Mucosa of rectum (tissue), 2 donors: ENCODE results near the gene RNF144A.
"Not testable (repeated sequence)": the region's sequence is repeated elsewhere in the genome, so short reads cannot be mapped to it uniquely, and the experiment has no call there.

ENCODE experiments used
- H3K27ac ChIP-seq, 2 donors: one replicate each; pipeline ENCODE4 v1.7.0; 2013; ENCODE audit warnings: inconsistent platforms in 2 of 2, low read depth in 2 of 2, low read length in 2 of 2
- H3K27me3 ChIP-seq, 2 donors: one replicate each; pipeline ENCODE4 v1.7.0; 2013; ENCODE audit warnings: low read length in 2 of 2; ENCODE audit not compliant: control insufficient read depth in 2 of 2, insufficient read depth in 2 of 2
- H3K36me3 ChIP-seq, 2 donors: one replicate each; pipeline ENCODE4 v1.7.0; 2013; ENCODE audit warnings: low read length in 2 of 2; ENCODE audit not compliant: control insufficient read depth in 2 of 2, insufficient read depth in 2 of 2
- H3K4me1 ChIP-seq, 2 donors: one replicate each; pipeline ENCODE4 v1.7.0; 2013; ENCODE audit warnings: low read length in 2 of 2, mild to moderate bottlenecking in 1 of 2; ENCODE audit not compliant: control insufficient read depth in 2 of 2, insufficient read depth in 2 of 2
- H3K4me3 ChIP-seq, 2 donors: one replicate each; pipeline ENCODE4 v1.7.0; 2013; ENCODE audit warnings: low read length in 2 of 2
- H3K9ac ChIP-seq, 2 donors: one replicate each; pipeline ENCODE4 v1.7.0; 2013; ENCODE audit warnings: low read length in 2 of 2, low read depth in 1 of 2, mild to moderate bottlenecking in 1 of 2
- H3K9me3 ChIP-seq, 2 donors: one replicate each; pipeline ENCODE4 v1.7.0; 2013; ENCODE audit warnings: low read length in 2 of 2; ENCODE audit not compliant: control insufficient read depth in 2 of 2
- donor health status: healthy.
- donor health status: Normal muscosa, but diverticular disease.

RNF144A gene

DNA sequence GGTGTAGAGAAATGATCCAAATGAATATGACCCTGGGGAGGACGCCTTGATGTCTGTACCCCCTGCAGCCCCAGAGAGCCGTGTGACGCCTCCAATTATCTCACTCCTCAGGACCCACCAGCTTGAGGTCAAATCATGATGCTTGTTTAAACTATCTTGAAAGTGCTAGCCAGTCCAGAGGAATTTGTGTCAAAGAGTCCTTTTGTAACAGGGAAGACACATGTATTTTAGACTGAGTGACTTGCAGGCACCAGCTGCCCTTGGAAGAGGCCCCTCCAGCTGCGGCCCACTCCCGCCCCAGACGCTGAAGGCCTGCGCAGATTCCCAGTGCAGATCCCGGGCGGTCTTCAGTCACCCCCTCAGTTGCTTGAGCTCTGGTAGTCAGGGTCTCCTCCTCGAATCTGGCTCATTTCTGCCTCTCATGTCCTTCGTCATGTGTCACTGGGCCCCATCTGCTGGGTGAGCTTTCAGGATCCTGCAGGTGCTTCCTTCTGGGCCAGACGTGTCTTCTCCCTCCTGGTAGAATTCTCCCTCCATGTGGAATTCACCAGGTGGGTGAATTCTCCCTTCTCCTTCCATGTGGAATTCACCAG, 77.4 kb downstream of the RNF144A start:
- no peak overlapping the region for H3K9ac ChIP-seq
- no peaks in the 10 kb centered on the region for H3K4me1 ChIP-seq
- H3K27me3 ChIP-seq, result no peaks in the 10 kb centered on the region
- no peak overlapping the region for H3K4me3 ChIP-seq
- H3K36me3 ChIP-seq, result no peaks in the 10 kb centered on the region
- H3K27ac ChIP-seq, result no peak overlapping the region
- H3K9me3 ChIP-seq, result no peaks in the 10 kb centered on the region

DNA sequence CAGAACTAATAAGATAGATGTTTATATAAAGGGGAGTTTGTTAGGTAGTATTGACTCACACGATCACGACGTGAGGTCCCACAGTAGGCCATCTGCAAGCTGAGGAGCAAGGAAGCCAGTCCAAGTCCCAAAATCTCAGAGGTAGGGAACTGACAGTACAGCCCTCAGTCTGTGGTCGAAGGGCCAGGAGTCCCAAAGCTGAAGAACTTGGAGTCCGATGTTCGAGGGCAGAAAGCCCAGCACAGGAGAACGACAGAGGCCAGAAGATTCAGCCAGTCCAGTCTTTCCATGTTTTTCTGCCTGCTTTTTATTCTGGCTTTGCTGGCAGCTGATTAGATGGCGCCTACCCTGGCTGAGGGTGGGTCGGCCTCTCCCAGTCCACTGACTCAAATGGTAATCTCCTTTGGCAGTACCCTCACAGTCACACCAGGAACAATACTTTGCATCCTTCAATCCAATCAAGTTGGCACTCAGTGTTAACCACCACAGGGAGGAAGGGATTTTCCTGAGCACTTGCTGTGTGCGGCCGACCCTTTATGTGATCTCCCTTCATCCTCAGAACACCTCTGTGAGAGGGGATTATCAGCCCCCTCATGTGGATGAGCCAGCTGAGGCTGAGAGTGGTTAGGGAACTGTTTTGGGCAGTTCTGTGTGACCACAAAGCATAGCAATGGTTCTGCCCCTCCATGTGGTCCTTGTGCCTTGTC, 78.3 kb downstream of the RNF144A start:
- no peaks in the 10 kb centered on the region for H3K4me1 ChIP-seq
- H3K9me3 ChIP-seq, result no peaks in the 10 kb centered on the region
- no peaks in the 10 kb centered on the region for H3K27me3 ChIP-seq
- no peak overlapping the region for H3K4me3 ChIP-seq
- no peak overlapping the region for H3K27ac ChIP-seq
- H3K9ac ChIP-seq, result no peak overlapping the region
- H3K36me3 ChIP-seq, result no peaks in the 10 kb centered on the region

DNA sequence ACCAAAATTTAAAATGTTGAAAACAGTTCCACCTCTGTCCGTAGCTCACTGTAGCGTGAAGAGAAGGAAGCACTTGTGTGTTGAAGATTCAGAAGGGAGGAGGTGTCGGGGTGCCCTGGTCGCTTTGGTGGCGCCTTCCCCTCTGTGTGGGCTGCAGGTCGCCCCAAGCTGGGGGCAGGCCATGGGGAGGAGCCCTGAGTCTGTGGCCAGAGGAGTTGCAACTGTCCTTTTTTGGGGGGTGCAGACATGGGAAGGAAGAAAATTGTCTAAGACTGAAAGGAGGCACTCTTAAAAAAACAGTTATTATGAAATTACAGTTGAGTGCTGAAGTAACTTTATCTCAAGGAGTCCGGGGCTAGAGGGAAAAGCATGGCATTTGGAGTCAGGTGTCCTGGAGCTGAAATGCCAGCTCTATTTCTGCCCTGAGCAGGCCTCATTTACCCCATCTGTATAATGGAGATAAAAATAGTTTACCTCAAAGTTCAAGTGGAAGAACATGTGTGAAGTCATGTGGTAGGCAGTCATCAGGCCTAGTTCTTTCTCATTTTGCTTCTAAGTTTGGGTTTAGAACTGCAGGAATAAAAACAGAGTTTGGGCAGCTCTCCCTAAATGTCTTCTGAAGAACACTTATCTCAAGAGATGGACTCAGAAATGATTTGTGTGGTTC, 82.1 kb downstream of the RNF144A start:
- Histone ChIP-seq H3K4me3 (no peak overlapping the region), H3K36me3 (no peaks in the 10 kb centered on the region), H3K27ac (no peak overlapping the region), H3K9ac (no peak overlapping the region), H3K27me3 (no peaks in the 10 kb centered on the region), H3K4me1 (peaks cover 0 to 3% of the 10 kb centered on the region in 2 donors), H3K9me3 (no peaks in the 10 kb centered on the region)

GRCh38 chr2:7001395-7001794, 84.2 kb downstream of the RNF144A start:
- not testable (repeated sequence) for H3K27me3 ChIP-seq, H3K4me1 ChIP-seq, H3K9me3 ChIP-seq, H3K36me3 ChIP-seq, H3K4me3 ChIP-seq, H3K9ac ChIP-seq, H3K27ac ChIP-seq

DNA sequence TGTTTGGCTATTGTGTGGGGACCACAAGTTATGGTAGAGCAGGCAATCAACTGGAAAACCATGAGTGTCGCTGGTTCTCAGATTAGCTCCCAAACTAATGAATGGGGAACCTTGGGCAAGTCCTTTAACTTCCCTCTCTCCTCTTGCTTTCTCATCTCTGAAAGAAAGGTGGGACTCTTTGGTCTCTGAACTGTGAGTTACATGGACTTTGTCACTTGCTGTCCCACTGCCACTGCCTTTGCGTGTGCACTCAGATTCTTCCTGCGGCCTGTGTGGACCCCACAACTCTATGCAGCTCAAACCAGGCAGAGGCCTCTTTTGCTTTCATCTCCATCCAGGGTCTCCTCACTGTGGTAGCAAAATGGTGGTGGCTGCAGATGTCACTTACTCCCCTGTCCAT, 86.7 kb downstream of the RNF144A start:
- Histone ChIP-seq H3K27me3 (no peaks in the 10 kb centered on the region), H3K9ac (no peak overlapping the region), H3K27ac (no peak overlapping the region), H3K4me1 (peaks cover 0 to 3% of the 10 kb centered on the region in 2 donors), H3K4me3 (no peak overlapping the region), H3K9me3 (no peaks in the 10 kb centered on the region), H3K36me3 (no peaks in the 10 kb centered on the region)

GRCh38 chr2:7004636-7005035, 87.4 kb downstream of the RNF144A start:
- H3K9me3 ChIP-seq, result no peaks in the 10 kb centered on the region
- peaks cover 0 to 3% of the 10 kb centered on the region in 2 donors for H3K4me1 ChIP-seq
- H3K27me3 ChIP-seq, result no peaks in the 10 kb centered on the region

GRCh38 chr2:7007488-7007845, 90.3 kb downstream of the RNF144A start:
- H3K36me3 ChIP-seq, result no peaks in the 10 kb centered on the region
- H3K9ac ChIP-seq, result no peak overlapping the region
- peaks cover 0 to 3% of the 10 kb centered on the region in 2 donors for H3K4me1 ChIP-seq
- H3K27me3 ChIP-seq, result no peaks in the 10 kb centered on the region
- no peak overlapping the region for H3K27ac ChIP-seq
- no peaks in the 10 kb centered on the region for H3K9me3 ChIP-seq
- H3K4me3 ChIP-seq, result no peak overlapping the region

More at GRCh38 chr2:7004636-7005035, 87.4 kb downstream of the RNF144A start:
- H3K27ac ChIP-seq, result no peak overlapping the region
- no peak overlapping the region for H3K4me3 ChIP-seq
- no peaks in the 10 kb centered on the region for H3K36me3 ChIP-seq
- no peak overlapping the region for H3K9ac ChIP-seq

GRCh38 chr2:7007846-7008741, 90.9 kb downstream of the RNF144A start:
- H3K9me3 ChIP-seq, result no peaks in the 10 kb centered on the region
- peak overlapping the region; percentile 9 to 41 for H3K27ac ChIP-seq
- no peak overlapping the region for H3K9ac ChIP-seq
- peaks cover 0 to 3% of the 10 kb centered on the region in 2 donors for H3K4me1 ChIP-seq
- no peaks in the 10 kb centered on the region for H3K36me3 ChIP-seq
- H3K4me3 ChIP-seq, result no peak overlapping the region
- H3K27me3 ChIP-seq, result no peaks in the 10 kb centered on the region

GRCh38 chr2:7009207-7009911, 92.1 kb downstream of the RNF144A start:
- H3K9me3 ChIP-seq, result no peaks in the 10 kb centered on the region
- H3K9ac ChIP-seq, result no peak overlapping the region
- no peaks in the 10 kb centered on the region for H3K36me3 ChIP-seq
- H3K4me1 ChIP-seq, result no peaks in the 10 kb centered on the region
- H3K27ac ChIP-seq, result no peak overlapping the region
- H3K27me3 ChIP-seq, result no peaks in the 10 kb centered on the region
- no peak overlapping the region for H3K4me3 ChIP-seq
